Natural killer cell (primary cell): ENCODE measurements around the gene GREB1L. TPM values are rescaled to one million over a fixed set of nuclear protein-coding genes. Genes with fewer than 3 reads are reported as not detected.

ENCODE experiments used
- ATAC-seq, 3 donors: fragments of 150-1000 bp in 2 of 3; fragments of 200-7000 bp in 1 of 3; cut with Tn5 transposase; 1 replicate in 1 of 3; 2 replicates in 2 of 3; pipeline ENCODE4 v1.10.0; 2021; ENCODE audit warnings: mild to moderate bottlenecking in 2 of 3, moderate library complexity in 2 of 3
- DNase-seq, 2 donors: peaks; one replicate each; pipeline versions ENCODE4 v3.0.0 to v3.0.0-alpha.2; 2013 to 2021; ENCODE audit warnings: mixed read lengths in 1 of 2
- H3K27ac ChIP-seq: one replicate; pipeline ENCODE4 v1.5.1; 2013; ENCODE audit warnings: mild to moderate bottlenecking, low read length
- H3K27me3 ChIP-seq: one replicate; pipeline ENCODE4 v1.6.1; 2013; ENCODE audit warnings: low read length; ENCODE audit not compliant: control insufficient read depth, insufficient read depth
- H3K36me3 ChIP-seq: one replicate; pipeline ENCODE4 v1.6.1; 2013; ENCODE audit warnings: low read length; ENCODE audit not compliant: control insufficient read depth, insufficient read depth
- H3K4me1 ChIP-seq: one replicate; pipeline ENCODE4 v1.6.1; 2013; ENCODE audit warnings: low read length; ENCODE audit not compliant: control insufficient read depth, insufficient read depth
- H3K4me3 ChIP-seq: one replicate; pipeline ENCODE4 v1.5.1; 2013; ENCODE audit warnings: low read length
- H3K9me3 ChIP-seq: one replicate; pipeline ENCODE4 v1.6.1; 2013; ENCODE audit warnings: low read length; ENCODE audit not compliant: control insufficient read depth, insufficient read depth
- H3K27ac Mint-ChIP-seq, 2 donors: one replicate each; pipeline ENCODE4 v1.8.0; 2022; ENCODE audit warnings: mild to moderate bottlenecking in 2 of 2, mixed read lengths in 2 of 2, moderate library complexity in 1 of 2
- H3K27me3 Mint-ChIP-seq, 2 donors: one replicate each; pipeline ENCODE4 v1.8.0; 2022; ENCODE audit warnings: low read depth in 2 of 2, mixed read lengths in 2 of 2
- H3K36me3 Mint-ChIP-seq: one replicate; pipeline ENCODE4 v1.8.0; 2022; ENCODE audit warnings: mixed read lengths
- H3K4me1 Mint-ChIP-seq, 2 donors: one replicate each; pipeline ENCODE4 v1.8.0; 2022; ENCODE audit warnings: mixed read lengths in 2 of 2
- H3K4me3 Mint-ChIP-seq: one replicate; pipeline ENCODE4 v1.8.0; 2022; ENCODE audit warnings: mild to moderate bottlenecking, moderate library complexity, mixed read lengths
- H3K9me3 Mint-ChIP-seq, 2 donors: one replicate each; pipeline ENCODE4 v1.8.0; 2022; ENCODE audit warnings: mixed read lengths in 2 of 2
- WGBS: methylation state at CpG from one replicate; pipeline ENCODE4 v1.1.7; 2013; ENCODE audit warnings: missing lambda C conversion rate; ENCODE audit not compliant: insufficient coverage; 5-methylcytosine and 5-hydroxymethylcytosine counted together
- intact Hi-C: fragments of 100-400 bp; cut with micrococcal nuclease; formaldehyde crosslinking; loops from one replicate; pipeline ENCODE4 v1.14.2; 2022
- total RNA-seq, 4 donors: library from RNA; stranded (reverse); fragments of 120-200 nt in 1 of 4; gene quantifications; one replicate each; pipeline versions ENCODE4 v1.2.3 to v1.2.4, GENCODE V29; 2013 to 2022
- TF ChIP-seq, protein P1 (sequence below): fragments of 200-600 bp; IDR thresholded peaks from one replicate; pipeline ENCODE4 v1.8.0; 2022; ENCODE audit warnings: antibody characterized with exemption

Gene GREB1L
- total RNA-seq, 3 donors from 2014 or later (not counting 1 experiment from before 2014, with no cell fraction given), result not detected

DNA sequence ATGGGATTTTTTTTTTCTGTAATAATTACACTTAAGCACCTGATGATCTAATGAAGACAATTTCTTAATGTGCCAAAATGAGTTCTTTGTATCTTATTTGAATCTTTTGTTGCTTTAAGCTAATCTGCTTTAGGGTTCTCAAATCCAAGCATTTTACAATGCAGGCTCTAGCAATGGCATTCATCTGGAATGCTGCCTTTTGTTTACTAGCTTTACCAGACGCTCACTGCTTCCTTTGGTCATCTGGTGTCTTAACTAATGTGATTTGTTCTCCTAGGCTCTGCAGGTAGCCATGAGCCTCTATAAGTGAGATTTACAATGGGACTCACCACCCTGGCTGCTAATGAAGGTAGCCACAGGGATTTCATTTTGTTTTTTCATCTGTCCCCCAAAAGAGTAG, 100.3 kb downstream of the GREB1L start:
- no peak for ATAC-seq
- Mint-ChIP-seq H3K9me3 (no peaks in the 10 kb centered on the region), H3K27me3 (peaks cover 5 to 8% of the 10 kb centered on the region in 2 donors), H3K27ac (no peak overlapping the region), H3K4me3 (no peak overlapping the region), H3K36me3 (no peaks in the 10 kb centered on the region), H3K4me1 (no peaks in the 10 kb centered on the region)
- no peak overlapping the region for H3K27ac ChIP-seq
- no peaks in the 10 kb centered on the region for H3K9me3 ChIP-seq
- TF ChIP-seq, protein P1, sequence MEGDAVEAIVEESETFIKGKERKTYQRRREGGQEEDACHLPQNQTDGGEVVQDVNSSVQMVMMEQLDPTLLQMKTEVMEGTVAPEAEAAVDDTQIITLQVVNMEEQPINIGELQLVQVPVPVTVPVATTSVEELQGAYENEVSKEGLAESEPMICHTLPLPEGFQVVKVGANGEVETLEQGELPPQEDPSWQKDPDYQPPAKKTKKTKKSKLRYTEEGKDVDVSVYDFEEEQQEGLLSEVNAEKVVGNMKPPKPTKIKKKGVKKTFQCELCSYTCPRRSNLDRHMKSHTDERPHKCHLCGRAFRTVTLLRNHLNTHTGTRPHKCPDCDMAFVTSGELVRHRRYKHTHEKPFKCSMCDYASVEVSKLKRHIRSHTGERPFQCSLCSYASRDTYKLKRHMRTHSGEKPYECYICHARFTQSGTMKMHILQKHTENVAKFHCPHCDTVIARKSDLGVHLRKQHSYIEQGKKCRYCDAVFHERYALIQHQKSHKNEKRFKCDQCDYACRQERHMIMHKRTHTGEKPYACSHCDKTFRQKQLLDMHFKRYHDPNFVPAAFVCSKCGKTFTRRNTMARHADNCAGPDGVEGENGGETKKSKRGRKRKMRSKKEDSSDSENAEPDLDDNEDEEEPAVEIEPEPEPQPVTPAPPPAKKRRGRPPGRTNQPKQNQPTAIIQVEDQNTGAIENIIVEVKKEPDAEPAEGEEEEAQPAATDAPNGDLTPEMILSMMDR, result no peak
- intact Hi-C loops, result no loop called here
- no peaks in the 10 kb centered on the region for H3K36me3 ChIP-seq
- WGBS, result 73% methylated on average over 1 of the region's 1 CpG
- H3K27me3 ChIP-seq, result no peaks in the 10 kb centered on the region
- H3K4me1 ChIP-seq, result no peaks in the 10 kb centered on the region
- H3K4me3 ChIP-seq, result no peak overlapping the region
- DNase-seq, result no peak

GRCh38 chr18:21344860-21345259, 102.8 kb downstream of the GREB1L start:
- Histone ChIP-seq H3K9me3 (no peaks in the 10 kb centered on the region), H3K27me3 (no peaks in the 10 kb centered on the region), H3K27ac (no peak overlapping the region), H3K36me3 (no peaks in the 10 kb centered on the region), H3K4me1 (no peaks in the 10 kb centered on the region), H3K4me3 (no peak overlapping the region)
- Mint-ChIP-seq H3K27me3 (peaks cover 0 to 5% of the 10 kb centered on the region in 2 donors), H3K36me3 (no peaks in the 10 kb centered on the region), H3K4me1 (no peaks in the 10 kb centered on the region), H3K4me3 (no peak overlapping the region), H3K9me3 (no peaks in the 10 kb centered on the region), H3K27ac (no peak overlapping the region)
- WGBS, result 83% methylated on average over 1 of the region's 1 CpG
- TF ChIP-seq, protein P1, result no peak
- intact Hi-C loops, result no loop called here
- ATAC-seq (no peak), DNase-seq (no peak)

DNA sequence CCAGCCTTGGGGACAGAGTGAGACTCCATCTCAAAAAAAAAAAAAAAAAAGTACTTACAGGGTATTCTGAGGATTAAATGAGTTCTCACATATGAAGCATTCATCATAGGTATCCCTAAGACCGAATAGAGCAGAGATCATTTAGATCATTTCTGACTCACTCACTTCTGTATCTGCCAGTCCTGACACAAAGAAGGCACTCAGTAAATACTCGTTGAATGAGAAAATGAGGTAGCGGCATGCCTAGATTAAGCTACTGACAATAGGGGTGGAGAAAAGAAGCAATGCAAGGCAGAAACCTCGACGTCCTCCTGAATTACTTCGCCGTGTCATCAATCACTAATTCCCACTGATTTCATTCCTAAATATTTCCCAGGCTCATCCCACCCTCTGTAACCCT, 103.8 kb downstream of the GREB1L start:
- WGBS, result 67% methylated on average over 5 of the region's 7 CpGs
- no peaks in the 10 kb centered on the region for H3K36me3 Mint-ChIP-seq
- H3K36me3 ChIP-seq, result no peaks in the 10 kb centered on the region
- TF ChIP-seq, protein P1, result no peak
- no peaks in the 10 kb centered on the region for H3K27me3 ChIP-seq
- intact Hi-C loops, result no loop called here
- no peak overlapping the region for H3K4me3 ChIP-seq
- H3K27ac Mint-ChIP-seq, result no peak overlapping the region
- no peaks in the 10 kb centered on the region for H3K4me1 ChIP-seq
- H3K4me1 Mint-ChIP-seq, result no peaks in the 10 kb centered on the region
- DNase-seq (no peak), ATAC-seq (no peak)
- H3K4me3 Mint-ChIP-seq, result no peak overlapping the region
- no peaks in the 10 kb centered on the region for H3K9me3 Mint-ChIP-seq
- peaks cover 0 to 5% of the 10 kb centered on the region in 2 donors for H3K27me3 Mint-ChIP-seq
- no peaks in the 10 kb centered on the region for H3K9me3 ChIP-seq
- no peak overlapping the region for H3K27ac ChIP-seq

GRCh38 chr18:21359746-21360145, 117.7 kb downstream of the GREB1L start:
- no peaks in the 10 kb centered on the region for H3K9me3 ChIP-seq
- DNase-seq (no peak), ATAC-seq (no peak)
- no peaks in the 10 kb centered on the region for H3K4me1 Mint-ChIP-seq
- no peaks in the 10 kb centered on the region for H3K9me3 Mint-ChIP-seq
- no peak overlapping the region for H3K4me3 ChIP-seq
- intact Hi-C loops, result no loop called here
- H3K4me3 Mint-ChIP-seq, result no peak overlapping the region
- H3K27ac Mint-ChIP-seq, result no peak overlapping the region
- TF ChIP-seq, protein P1, result no peak
- no peaks in the 10 kb centered on the region for H3K27me3 ChIP-seq
- no peaks in the 10 kb centered on the region for H3K36me3 Mint-ChIP-seq
- H3K27me3 Mint-ChIP-seq, result peaks cover 2 to 12% of the 10 kb centered on the region in 2 donors
- H3K36me3 ChIP-seq, result no peaks in the 10 kb centered on the region
- H3K27ac ChIP-seq, result no peak overlapping the region
- H3K4me1 ChIP-seq, result no peaks in the 10 kb centered on the region
